Fibroblast of the aortic adventitia (primary cell): ENCODE results near the gene ACTR8. TPM values are rescaled to one million over a fixed set of nuclear protein-coding genes. Genes with fewer than 3 reads are reported as not detected.

Experiments used
- DNase-seq: peaks from one replicate; pipeline ENCODE4 v3.0.0-alpha.2; 2010; ENCODE audit warnings: low read depth
- H3K4me3 ChIP-seq: 2 replicates; pipeline ENCODE4 v1.5.1; 2011; ENCODE audit warnings: low read depth, mild to moderate bottlenecking, control low read depth, low read length, moderate library complexity
- CTCF ChIP-seq: IDR thresholded peaks from 2 replicates; pipeline ENCODE4 v1.5.1; 2011; ENCODE audit warnings: mild to moderate bottlenecking, low read length, control low read depth, inconsistent platforms; ENCODE audit not compliant: insufficient read depth
- total RNA-seq: library from RNA; depleted of rRNA; stranded (reverse); fragments of >200 nt; gene quantifications from 2 replicates; pipeline ENCODE4 v1.2.3, GENCODE V29; 2012; ENCODE audit warnings: low replicate concordance

ACTR8 gene
- total RNA-seq, 1 donor, result 29.5 TPM

GRCh38 chr3:53829605-53830004 lies 52.3 kb downstream of the ACTR8 start:
- H3K4me3 ChIP-seq, result no peak overlapping the region
- DNase-seq, result no peak
- TF ChIP-seq CTCF, result no peak

- DNase-seq, result no peak
- no peak for TF ChIP-seq CTCF
- no peak overlapping the region for H3K4me3 ChIP-seq
Observed at GRCh38 chr3:53828581-53828980, 53.4 kb downstream of the ACTR8 start.

GRCh38 chr3:53826048-53826447 lies 55.9 kb downstream of the ACTR8 start:
- no peak for DNase-seq
- no peak for TF ChIP-seq CTCF
- H3K4me3 ChIP-seq, result no peak overlapping the region

- TF ChIP-seq CTCF, result no peak
- H3K4me3 ChIP-seq, result no peak overlapping the region
- DNase-seq, result no peak
Observed at GRCh38 chr3:53824795-53825194, 57.2 kb downstream of the ACTR8 start.

- no peak for DNase-seq
- TF ChIP-seq CTCF, result no peak
- no peak overlapping the region for H3K4me3 ChIP-seq
Observed at GRCh38 chr3:53823956-53824657, 57.8 kb downstream of the ACTR8 start.

- DNase-seq, result no peak
- no peak overlapping the region for H3K4me3 ChIP-seq
- TF ChIP-seq CTCF, result no peak
Observed at GRCh38 chr3:53823026-53823955, 58.7 kb downstream of the ACTR8 start.
